NCI-H510A (cell line): Measurements from ENCODE around the gene WSB1.

Experiments used
- DNase-seq: peaks from one replicate; lab custom pipeline; 2025; lab: John Stamatoyannopoulos, UW

WSB1 gene

GRCh38 chr17:27280527-27280926 lies 13.4 kb upstream of the WSB1 start:
- no peak for DNase-seq

GRCh38 chr17:27281438-27281837 lies 12.5 kb upstream of the WSB1 start:
- no peak for DNase-seq

GRCh38 chr17:27282054-27282551 lies 11.8 kb upstream of the WSB1 start:
- DNase-seq = no peak

- DNase-seq = no peak
Observed at GRCh38 chr17:27283060-27283459, 10.9 kb upstream of the WSB1 start.

- DNase-seq = no peak
Observed at GRCh38 chr17:27283751-27284150, 10.2 kb upstream of the WSB1 start.

- no peak for DNase-seq
Observed at GRCh38 chr17:27284811-27285415, 9.0 kb upstream of the WSB1 start.

GRCh38 chr17:27285516-27285915 lies 8.4 kb upstream of the WSB1 start:
- no peak for DNase-seq

GRCh38 chr17:27288183-27288582 lies 5.7 kb upstream of the WSB1 start:
- no peak for DNase-seq

- DNase-seq = no peak
Observed at GRCh38 chr17:27289856-27290255, 4.1 kb upstream of the WSB1 start.

- DNase-seq = peak; percentile 75
Observed at GRCh38 chr17:27290916-27291598, 2.9 kb upstream of the WSB1 start.

- no peak for DNase-seq
Observed at GRCh38 chr17:27293359-27293897, 486 bp upstream of the WSB1 start.

GRCh38 chr17:27294689-27295630 lies 1.0 kb downstream of the WSB1 start:
- DNase-seq = peak; percentile 48

GRCh38 chr17:27295945-27296344 lies 2.0 kb downstream of the WSB1 start:
- no peak for DNase-seq

- no peak for DNase-seq
Observed at GRCh38 chr17:27296428-27296979, 2.6 kb downstream of the WSB1 start.

- DNase-seq = no peak
Observed at GRCh38 chr17:27299384-27300049, 5.6 kb downstream of the WSB1 start.

GRCh38 chr17:27303734-27304133 lies 9.8 kb downstream of the WSB1 start:
- DNase-seq = no peak

- no peak for DNase-seq
Observed at GRCh38 chr17:27306276-27306835, 12.4 kb downstream of the WSB1 start.

- DNase-seq = no peak
Observed at GRCh38 chr17:27310565-27311110, 16.7 kb downstream of the WSB1 start.

GRCh38 chr17:27313301-27313700 lies 19.4 kb downstream of the WSB1 start:
- DNase-seq = no peak

- DNase-seq = peak; percentile 54
Observed at GRCh38 chr17:27315322-27315721, 21.4 kb downstream of the WSB1 start.
